GM12878 (cell line): ENCODE measurements around the gene PRR11. TPM values are rescaled to one million over a fixed set of nuclear protein-coding genes. Genes with fewer than 3 reads are reported as not detected.

Experiments
- ATAC-seq: fragments of 200-7000 bp; cut with Tn5 transposase; 3 replicates; pipeline ENCODE4 v1.9.1; 2020; ENCODE audit warnings: mild to moderate bottlenecking, moderate library complexity
- BruUV-seq: library from RNA; stranded (reverse); fragments of 400-500 nt; replicated peaks from 2 replicates; lab custom pipeline; 2021; lab: Mats Ljungman, UMichigan
- CTCF ChIA-PET: fragments of 300-600 bp; sonication (Branson Sonifier 250); formaldehyde crosslinking; extraction: SDS; loops from one replicate; lab custom pipeline; 2021; ENCODE audit warnings: inconsistent platforms; lab: Yijun Ruan, JAX
- POLR2A ChIA-PET: fragments of 350-600 bp; formaldehyde crosslinking; extraction: SDS; loops from one replicate; lab custom pipeline; 2021; ENCODE audit warnings: inconsistent platforms; lab: Charles Lee
- RAD21 ChIA-PET: fragments of 300-600 bp; sonication (Branson Sonifier 250); formaldehyde crosslinking; loops from one replicate; lab custom pipeline; 2023; ENCODE audit warnings: antibody characterized with exemption; ENCODE audit not compliant: unreplicated experiment; lab: Charles Lee
- SMC1A ChIA-PET: fragments of 300-600 bp; sonication (Branson Sonifier 250); formaldehyde crosslinking; loops from one replicate; lab custom pipeline; 2023; ENCODE audit not compliant: unreplicated experiment, uncharacterized antibody; lab: Charles Lee
- DNase-seq: peaks from one replicate; pipeline ENCODE4 v3.0.0-alpha.2; 2011; ENCODE audit warnings: low read depth, low spot score
- FAIRE-seq: peaks from 3 replicates; lab custom pipeline; 2011; peaks lifted over from hg19 to GRCh38; lab: Jason Lieb, UNC
- H2AFZ ChIP-seq: 2 replicates; pipeline ENCODE4 v1.6.0; 2011; ENCODE audit warnings: low read depth, low read length, control low read depth; ENCODE audit not compliant: control insufficient read depth
- H3K27ac ChIP-seq: 2 replicates; pipeline ENCODE4 v1.5.1; 2011; ENCODE audit warnings: control low read depth; ENCODE audit not compliant: control insufficient read depth, insufficient read depth
- H3K27me3 ChIP-seq, 2 experiments: replicated peaks in 1 of 2; 2 replicates each; pipeline versions ENCODE4 v1.6.0 to v1.6.1; 2011; ENCODE audit warnings: low read length in 1 of 2; ENCODE audit not compliant: control insufficient read depth in 2 of 2, insufficient read depth in 2 of 2
- H3K36me3 ChIP-seq, 2 experiments: 2 replicates each; pipeline ENCODE4 v1.5.1; 2011; ENCODE audit warnings: low read length in 1 of 2; ENCODE audit not compliant: control insufficient read depth in 2 of 2, insufficient read depth in 2 of 2
- H3K4me1 ChIP-seq: 2 replicates; pipeline ENCODE4 v1.6.1; 2011; ENCODE audit warnings: mild to moderate bottlenecking, low read length, moderate library complexity, mixed read lengths; ENCODE audit not compliant: control insufficient read depth, insufficient read depth
- H3K4me2 ChIP-seq: 2 replicates; pipeline ENCODE4 v1.6.0; 2011; ENCODE audit warnings: control low read depth; ENCODE audit not compliant: control insufficient read depth, insufficient read depth
- H3K4me3 ChIP-seq: fragments of 200-600 bp; sonication (generic); 2 replicates; pipeline ENCODE4 v1.5.1; 2016
- H3K79me2 ChIP-seq: 2 replicates; pipeline ENCODE4 v1.6.0; 2011; ENCODE audit warnings: low read length; ENCODE audit not compliant: control insufficient read depth, insufficient read depth
- H3K9ac ChIP-seq: 2 replicates; pipeline ENCODE4 v1.8.0; 2011; ENCODE audit warnings: low read length, control low read depth, mixed read lengths; ENCODE audit not compliant: control insufficient read depth, insufficient read depth
- H3K9me3 ChIP-seq: replicated peaks from 3 replicates; pipeline ENCODE4 v1.5.1; 2011; ENCODE audit warnings: mild to moderate bottlenecking, low read length; ENCODE audit not compliant: control insufficient read depth, insufficient read depth
- H4K20me1 ChIP-seq: 2 replicates; pipeline ENCODE4 v1.6.0; 2011; ENCODE audit not compliant: control insufficient read depth, insufficient read depth
- FOS ChIP-seq: IDR thresholded peaks from 3 replicates; pipeline ENCODE4 v1.6.1; 2011; ENCODE audit warnings: borderline replicate concordance; ENCODE audit not compliant: insufficient read length; ENCODE audit errors: extremely low read depth
- NFXL1 ChIP-seq: fragments of 450-650 bp; IDR thresholded peaks from 2 replicates; pipeline ENCODE4 v1.6.1; 2017; ENCODE audit warnings: antibody characterized with exemption, mild to moderate bottlenecking, borderline replicate concordance
- ZBTB40 ChIP-seq: fragments of 450-650 bp; IDR thresholded peaks from 2 replicates; pipeline ENCODE4 v1.6.1; 2016; ENCODE audit warnings: mild to moderate bottlenecking, moderate library complexity, borderline replicate concordance
- ZNF384 ChIP-seq: IDR thresholded peaks from 2 replicates; pipeline ENCODE4 v1.6.1; 2012; ENCODE audit warnings: low read depth, mild to moderate bottlenecking, low read length, improper control_type of control experiment, borderline replicate concordance
- WGBS: methylation state at CpG from one replicate; pipeline ENCODE4 v1.1.6; 2016; ENCODE audit warnings: low lambda C conversion rate; ENCODE audit not compliant: insufficient replicate concordance, insufficient coverage; ENCODE audit errors: missing lambda C conversion rate; 5-methylcytosine and 5-hydroxymethylcytosine counted together
- in situ Hi-C: fragments of 300-500 bp; cut with MboI; formaldehyde crosslinking; loops from 9 replicates; pipeline ENCODE4 v1.14.3; 2018; ENCODE audit warnings: mixed read lengths
- intact Hi-C: fragments of 100-400 bp; cut with micrococcal nuclease; formaldehyde crosslinking; loops from one replicate; pipeline ENCODE4 v1.14.2; 2022; ENCODE audit not compliant: unreplicated experiment
- polyA plus RNA-seq, 11 experiments: library from polyadenylated mRNA; depleted of rRNA in 4 of 11; unstranded in 6 of 11; stranded (reverse) in 5 of 11; fragments of >200 nt; fragmentation: Nextera tagmentation in 4 of 11; fragmentation: Illumina TruSeq in 1 of 11; extraction: Ambion mirVana in 4 of 11; extraction: Trizol in 1 of 11; gene quantifications; 1 replicate in 1 of 11; 2 replicates in 10 of 11; pipeline versions ENCODE4 v1.2.1 to v1.2.3, GENCODE V29; 2011 to 2016; ENCODE audit warnings: inconsistent platforms in 2 of 11, missing spikeins in 2 of 11, low read depth in 1 of 11
- total RNA-seq, 4 experiments: library from RNA; depleted of rRNA in 3 of 4; stranded (reverse); fragments of >200 nt in 3 of 4; fragmentation: Illumina TruSeq in 1 of 4; extraction: Trizol in 1 of 4; gene quantifications; 2 replicates each; pipeline versions ENCODE4 v1.2.1 to v1.2.3, GENCODE V29; 2013 to 2021
- TF ChIP-seq, protein P1 (sequence below): IDR thresholded peaks from 2 replicates; pipeline ENCODE4 v1.6.1; 2012; ENCODE audit warnings: mild to moderate bottlenecking, low read depth, low read length

The PRR11 gene
- total and polyA plus RNA-seq, 10 of the 15 experiments (the other 5 are each of a cell fraction or from before 2014, with no cell fraction given), result 20.8 to 97.0 (median 48.3) TPM

- TSS peak; percentile 47 for BruUV-seq
- CTCF ChIA-PET, result interaction anchor here (1.0 to 1.4 kb wide), 2 partner anchors 17 to 100 kb away, joined by 3 to 4 read pairs; no protein-coding TSS in a partner anchor
Measured at GRCh38 chr17:59111539-59111938, 44.0 kb upstream of the PRR11 start.

More at GRCh38 chr17:59111539-59111938, 44.0 kb upstream of the PRR11 start:
- Histone ChIP-seq H3K27me3 (no peaks in the 10 kb centered on the region), H3K4me1 (no peaks in the 10 kb centered on the region), H2AFZ (no peak overlapping the region), H3K27ac (no peak overlapping the region), H3K9ac (no peak overlapping the region), H4K20me1 (no peaks in the 10 kb centered on the region), H3K4me2 (no peak overlapping the region), H3K79me2 (peaks cover 10% of the 10 kb centered on the region), H3K4me3 (no peak overlapping the region), H3K36me3 (peaks cover 0 to 10% of the 10 kb centered on the region in 2 experiments; a peak in 2 of 4 replicates), H3K9me3 (no peaks in the 10 kb centered on the region)
- no peak for DNase-seq
- RAD21 ChIA-PET, result no interaction called here
- FAIRE-seq, result no peak
- TF ChIP-seq ZBTB40, result no peak
- TF ChIP-seq NFXL1, result peak; percentile 80; the same call in 1 of the 2 replicates
- no peak for TF ChIP-seq ZNF384
- no peak for TF ChIP-seq FOS
- TF ChIP-seq, protein P1, sequence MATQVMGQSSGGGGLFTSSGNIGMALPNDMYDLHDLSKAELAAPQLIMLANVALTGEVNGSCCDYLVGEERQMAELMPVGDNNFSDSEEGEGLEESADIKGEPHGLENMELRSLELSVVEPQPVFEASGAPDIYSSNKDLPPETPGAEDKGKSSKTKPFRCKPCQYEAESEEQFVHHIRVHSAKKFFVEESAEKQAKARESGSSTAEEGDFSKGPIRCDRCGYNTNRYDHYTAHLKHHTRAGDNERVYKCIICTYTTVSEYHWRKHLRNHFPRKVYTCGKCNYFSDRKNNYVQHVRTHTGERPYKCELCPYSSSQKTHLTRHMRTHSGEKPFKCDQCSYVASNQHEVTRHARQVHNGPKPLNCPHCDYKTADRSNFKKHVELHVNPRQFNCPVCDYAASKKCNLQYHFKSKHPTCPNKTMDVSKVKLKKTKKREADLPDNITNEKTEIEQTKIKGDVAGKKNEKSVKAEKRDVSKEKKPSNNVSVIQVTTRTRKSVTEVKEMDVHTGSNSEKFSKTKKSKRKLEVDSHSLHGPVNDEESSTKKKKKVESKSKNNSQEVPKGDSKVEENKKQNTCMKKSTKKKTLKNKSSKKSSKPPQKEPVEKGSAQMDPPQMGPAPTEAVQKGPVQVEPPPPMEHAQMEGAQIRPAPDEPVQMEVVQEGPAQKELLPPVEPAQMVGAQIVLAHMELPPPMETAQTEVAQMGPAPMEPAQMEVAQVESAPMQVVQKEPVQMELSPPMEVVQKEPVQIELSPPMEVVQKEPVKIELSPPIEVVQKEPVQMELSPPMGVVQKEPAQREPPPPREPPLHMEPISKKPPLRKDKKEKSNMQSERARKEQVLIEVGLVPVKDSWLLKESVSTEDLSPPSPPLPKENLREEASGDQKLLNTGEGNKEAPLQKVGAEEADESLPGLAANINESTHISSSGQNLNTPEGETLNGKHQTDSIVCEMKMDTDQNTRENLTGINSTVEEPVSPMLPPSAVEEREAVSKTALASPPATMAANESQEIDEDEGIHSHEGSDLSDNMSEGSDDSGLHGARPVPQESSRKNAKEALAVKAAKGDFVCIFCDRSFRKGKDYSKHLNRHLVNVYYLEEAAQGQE, result no peak
- in situ Hi-C loops, result no loop called here
- intact Hi-C loops, result no loop called here
- POLR2A ChIA-PET, result no interaction called here
- WGBS, result 99% methylated on average over 3 of the region's 3 CpGs
- no peak for ATAC-seq
- SMC1A ChIA-PET, result interaction anchor here (0.6 to 2.0 kb wide), 3 partner anchors 24 to 554 kb away, joined by 3 to 5 read pairs (median 3); partner anchors contain the start of genes PRR11 and SKA2
